Neural cell (in vitro differentiated cells): ENCODE data around the gene ZNF606. TPM values are rescaled to one million over a fixed set of nuclear protein-coding genes. Genes with fewer than 3 reads are reported as not detected.

Experiments
- H2AFZ ChIP-seq: fragments of 200-600, 300-800 bp; sonication (generic), shearing (Covaris generic); 2 replicates; pipeline ENCODE4 v1.6.0; 2014; ENCODE audit warnings: low read depth, mild to moderate bottlenecking, antibody characterized with exemption, low read length, moderate library complexity
- H3F3A ChIP-seq: fragments of 200-600 bp; shearing (Covaris generic); 2 replicates; pipeline ENCODE4 v1.6.1; 2016; ENCODE audit warnings: mild to moderate bottlenecking, moderate library complexity, mixed read lengths, antibody characterized with exemption, low read length; ENCODE audit not compliant: insufficient read depth, poor library complexity, severe bottlenecking
- H3K27ac ChIP-seq: fragments of 200-600, 300-800 bp; sonication (generic), shearing (Covaris generic); 2 replicates; pipeline ENCODE4 v1.5.1; 2014; ENCODE audit warnings: mild to moderate bottlenecking, low read length, moderate library complexity
- H3K27me3 ChIP-seq: fragments of 300-800, 200-600 bp; sonication (generic), shearing (Covaris generic); 2 replicates; pipeline ENCODE4 v1.6.0; 2014; ENCODE audit warnings: mild to moderate bottlenecking, low read depth, low read length, moderate library complexity; ENCODE audit not compliant: insufficient read depth
- H3K36me3 ChIP-seq: fragments of 300-800, 200-600 bp; sonication (generic), shearing (Covaris generic); 2 replicates; pipeline ENCODE4 v1.5.1; 2014; ENCODE audit warnings: mild to moderate bottlenecking, antibody characterized with exemption, low read length, moderate library complexity; ENCODE audit not compliant: insufficient read depth
- H3K4me2 ChIP-seq: fragments of 300-800, 200-600 bp; sonication (generic), shearing (Covaris generic); 2 replicates; pipeline ENCODE4 v1.6.0; 2014; ENCODE audit warnings: mild to moderate bottlenecking, low read length
- H3K4me3 ChIP-seq: fragments of 300-800, 200-600 bp; sonication (generic), shearing (Covaris generic); 2 replicates; pipeline ENCODE4 v1.5.1; 2014; ENCODE audit warnings: mild to moderate bottlenecking, low read length, moderate library complexity
- H3K79me2 ChIP-seq: fragments of 200-600 bp; shearing (Covaris generic); replicated peaks from 2 replicates; pipeline ENCODE4 v1.6.0; 2014; ENCODE audit warnings: mild to moderate bottlenecking, low read length, moderate library complexity; ENCODE audit not compliant: insufficient read depth
- H3K9ac ChIP-seq: fragments of 300-800, 200-600 bp; sonication (generic), shearing (Covaris generic); 2 replicates; pipeline ENCODE4 v1.6.1; 2016; ENCODE audit warnings: mild to moderate bottlenecking, low read length, mixed read lengths
- H3K9me2 ChIP-seq: fragments of 200-600 bp; shearing (Covaris generic); 2 replicates; pipeline ENCODE4 v1.6.1; 2016; ENCODE audit warnings: mild to moderate bottlenecking, low read length, mixed read lengths; ENCODE audit not compliant: insufficient read depth
- H3K9me3 ChIP-seq: fragments of 200-600, 300-800 bp; sonication (generic), shearing (Covaris generic); 2 replicates; pipeline ENCODE4 v1.6.1; 2016; ENCODE audit warnings: mild to moderate bottlenecking, mixed run types, low read length, moderate library complexity, mixed read lengths
- H4K20me1 ChIP-seq: fragments of 200-600 bp; shearing (Covaris generic); 2 replicates; pipeline ENCODE4 v1.6.1; 2016; ENCODE audit warnings: mild to moderate bottlenecking, mixed run types; ENCODE audit not compliant: insufficient read depth
- CTCF ChIP-seq: fragments of 450-650 bp; IDR thresholded peaks from 2 replicates; pipeline ENCODE4 v1.5.1; 2014; ENCODE audit warnings: antibody characterized with exemption, mild to moderate bottlenecking, moderate library complexity; ENCODE audit not compliant: poor library complexity, severe bottlenecking
- EP300 ChIP-seq: fragments of 450-650 bp; conservative IDR thresholded peaks from 2 replicates; pipeline ENCODE4 v1.6.1; 2014; ENCODE audit warnings: antibody characterized with exemption, mild to moderate bottlenecking, moderate library complexity; ENCODE audit not compliant: poor library complexity, severe bottlenecking
- EZH2 ChIP-seq: fragments of 200-600, 300-800 bp; shearing (Covaris generic), sonication (generic); IDR thresholded peaks from 2 replicates; pipeline ENCODE4 v1.6.1; 2014; ENCODE audit warnings: antibody characterized with exemption, low read length, borderline replicate concordance, mild to moderate bottlenecking; ENCODE audit not compliant: insufficient read depth, poor library complexity, severe bottlenecking
- MXI1 ChIP-seq: fragments of 450-650 bp; conservative IDR thresholded peaks from 2 replicates; pipeline ENCODE4 v1.6.1; 2014; ENCODE audit warnings: antibody characterized with exemption, mild to moderate bottlenecking; ENCODE audit not compliant: poor library complexity, severe bottlenecking
- POLR2AphosphoS5 ChIP-seq: IDR thresholded peaks from 2 replicates; pipeline ENCODE4 v1.6.1; 2012
- RAD21 ChIP-seq: fragments of 450-650 bp; conservative IDR thresholded peaks from 2 replicates; pipeline ENCODE4 v1.6.1; 2014; ENCODE audit warnings: antibody characterized with exemption, mild to moderate bottlenecking, moderate library complexity
- REST ChIP-seq: IDR thresholded peaks from 2 replicates; pipeline ENCODE4 v1.6.1; 2012; ENCODE audit warnings: borderline replicate concordance
- SMC3 ChIP-seq: fragments of 450-650 bp; conservative IDR thresholded peaks from 2 replicates; pipeline ENCODE4 v1.6.1; 2014; ENCODE audit warnings: antibody characterized with exemption, mild to moderate bottlenecking, moderate library complexity; ENCODE audit not compliant: poor library complexity
- TAF1 ChIP-seq: IDR thresholded peaks from 2 replicates; pipeline ENCODE4 v1.6.1; 2012; ENCODE audit warnings: low read depth
- polyA plus RNA-seq: library from polyadenylated mRNA; depleted of rRNA; stranded (reverse); fragments of >200 nt; gene quantifications from 2 replicates; pipeline ENCODE4 v1.2.3, GENCODE V29; 2014

Gene ZNF606
- polyA plus RNA-seq, 1 donor from 2014 or later = 39.1 TPM

GRCh38 chr19:58046856-58047255, 44.2 kb upstream of the ZNF606 start (continued):
- no peak for TF ChIP-seq SMC3
- no peak for TF ChIP-seq MXI1

- Histone ChIP-seq H3K79me2 (no peaks in the 10 kb centered on the region), H4K20me1 (no peaks in the 10 kb centered on the region), H3K36me3 (no peaks in the 10 kb centered on the region), H2AFZ (no peak overlapping the region), H3K27me3 (no peaks in the 10 kb centered on the region), H3K27ac (no peak overlapping the region), H3K4me2 (no peak overlapping the region), H3K9me3 (peaks cover 13% of the 10 kb centered on the region), H3K9me2 (no peaks in the 10 kb centered on the region), H3F3A (no peaks in the 10 kb centered on the region), H3K4me3 (no peak overlapping the region), H3K9ac (no peak overlapping the region)
- TF ChIP-seq MXI1 (no peak), EZH2 (no peak), REST (no peak), POLR2AphosphoS5 (no peak), RAD21 (no peak), EP300 (no peak), SMC3 (no peak), CTCF (no peak), TAF1 (no peak)
Observed at GRCh38 chr19:58045411-58046050, 42.9 kb upstream of the ZNF606 start.

- no peak overlapping the region for H2AFZ ChIP-seq
- H3K4me2 ChIP-seq = no peak overlapping the region
- H3F3A ChIP-seq = no peaks in the 10 kb centered on the region
- no peak overlapping the region for H3K4me3 ChIP-seq
- no peak overlapping the region for H3K27ac ChIP-seq
- no peaks in the 10 kb centered on the region for H3K9me2 ChIP-seq
- H3K9ac ChIP-seq = no peak overlapping the region
- H4K20me1 ChIP-seq = no peaks in the 10 kb centered on the region
- no peaks in the 10 kb centered on the region for H3K36me3 ChIP-seq
- H3K9me3 ChIP-seq = peaks cover 13% of the 10 kb centered on the region
- H3K79me2 ChIP-seq = no peaks in the 10 kb centered on the region
- no peaks in the 10 kb centered on the region for H3K27me3 ChIP-seq
- TF ChIP-seq SMC3 (no peak), TAF1 (no peak), EZH2 (no peak), CTCF (no peak)
Observed at GRCh38 chr19:58044886-58045285, 42.3 kb upstream of the ZNF606 start.
